Thyroid gland (tissue), 4 donors: Measurements from ENCODE around the gene ALOX15B.

ENCODE experiments used
- POLR2A ChIP-seq, 2 donors: fragments of 450-650 bp; IDR thresholded peaks; one replicate each; pipeline ENCODE4 v1.6.1; 2017; ENCODE audit warnings: antibody characterized with exemption in 2 of 2, mild to moderate bottlenecking in 2 of 2, moderate library complexity in 1 of 2
- TF ChIP-seq, protein P1 (sequence below), 6 experiments: fragments of 200-600 bp in 3 of 6; fragments of 450-650 bp in 3 of 6; sonication (generic) in 3 of 6; IDR thresholded peaks; one replicate each; pipeline ENCODE4 v1.5.1; 2016 to 2019; ENCODE audit warnings: antibody characterized with exemption in 6 of 6, mild to moderate bottlenecking in 2 of 6, inconsistent platforms in 1 of 6, moderate library complexity in 1 of 6

- TF ChIP-seq, protein P1, sequence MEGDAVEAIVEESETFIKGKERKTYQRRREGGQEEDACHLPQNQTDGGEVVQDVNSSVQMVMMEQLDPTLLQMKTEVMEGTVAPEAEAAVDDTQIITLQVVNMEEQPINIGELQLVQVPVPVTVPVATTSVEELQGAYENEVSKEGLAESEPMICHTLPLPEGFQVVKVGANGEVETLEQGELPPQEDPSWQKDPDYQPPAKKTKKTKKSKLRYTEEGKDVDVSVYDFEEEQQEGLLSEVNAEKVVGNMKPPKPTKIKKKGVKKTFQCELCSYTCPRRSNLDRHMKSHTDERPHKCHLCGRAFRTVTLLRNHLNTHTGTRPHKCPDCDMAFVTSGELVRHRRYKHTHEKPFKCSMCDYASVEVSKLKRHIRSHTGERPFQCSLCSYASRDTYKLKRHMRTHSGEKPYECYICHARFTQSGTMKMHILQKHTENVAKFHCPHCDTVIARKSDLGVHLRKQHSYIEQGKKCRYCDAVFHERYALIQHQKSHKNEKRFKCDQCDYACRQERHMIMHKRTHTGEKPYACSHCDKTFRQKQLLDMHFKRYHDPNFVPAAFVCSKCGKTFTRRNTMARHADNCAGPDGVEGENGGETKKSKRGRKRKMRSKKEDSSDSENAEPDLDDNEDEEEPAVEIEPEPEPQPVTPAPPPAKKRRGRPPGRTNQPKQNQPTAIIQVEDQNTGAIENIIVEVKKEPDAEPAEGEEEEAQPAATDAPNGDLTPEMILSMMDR (IDR thresholded peaks at IDR 0.05): no peak
- no peak for TF ChIP-seq POLR2A (IDR thresholded peaks at IDR 0.05)
Measured at GRCh38 chr17:8074554-8074953, 35.7 kb downstream of the ALOX15B start.
